T1000 (cell line): ENCODE results near the gene PACSIN2.
"Not testable (repeated sequence)": the region's sequence is repeated elsewhere in the genome, so short reads cannot be mapped to it uniquely, and the experiment has no call there.

Experiments
- DNase-seq: peaks from one replicate; lab custom pipeline; 2025; ENCODE audit warnings: mixed read lengths; lab: John Stamatoyannopoulos, UW

PACSIN2 gene

DNA sequence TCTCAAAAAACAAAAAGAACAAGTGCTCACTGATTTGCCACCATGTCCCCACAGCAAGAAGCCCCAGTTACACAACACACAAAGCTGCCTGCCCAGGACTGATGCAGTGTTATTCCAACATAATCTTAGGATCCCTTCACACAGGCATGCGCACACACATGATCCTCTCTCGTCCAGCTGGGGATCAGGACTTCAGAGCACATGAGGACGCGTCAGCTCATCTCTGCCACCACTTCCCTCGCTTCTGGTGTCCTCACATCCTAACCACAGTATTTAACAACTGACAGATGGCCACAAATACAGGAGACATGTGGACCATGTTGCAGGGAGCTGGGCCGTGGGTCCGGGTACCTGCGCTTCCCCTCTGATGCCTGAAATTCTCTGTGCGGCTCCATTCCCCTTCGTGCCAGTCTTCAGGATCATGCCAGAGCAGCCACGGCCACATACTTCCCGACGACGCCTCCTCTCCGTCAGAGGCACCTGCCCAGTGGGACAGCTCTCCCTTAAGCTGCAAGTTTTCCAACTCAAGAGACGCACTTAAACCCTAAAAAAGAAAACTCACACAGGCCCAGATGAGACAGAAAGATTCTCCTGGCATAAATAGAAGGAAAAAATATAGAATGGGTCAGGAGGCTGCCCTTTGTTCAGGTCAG lies 68.3 kb downstream of the PACSIN2 start:
- no peak for DNase-seq

DNA sequence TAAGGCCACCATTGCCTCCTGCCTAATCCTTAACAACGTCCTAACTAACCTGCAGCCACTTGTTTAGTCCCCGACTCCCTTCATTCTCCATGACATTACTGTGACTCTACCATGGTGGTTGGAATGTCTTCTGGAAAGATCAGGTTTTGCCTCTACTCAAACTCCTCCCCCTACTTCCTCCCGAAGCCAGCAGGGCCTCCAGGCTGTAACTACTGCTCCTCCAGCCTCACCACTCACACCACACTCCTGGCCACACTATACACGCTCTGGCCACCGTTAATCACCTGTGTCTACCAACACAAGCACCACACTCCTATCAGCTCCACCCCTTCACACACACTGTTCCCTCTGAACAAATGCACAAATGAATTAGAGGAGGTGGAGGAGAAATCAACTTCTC lies 69.2 kb downstream of the PACSIN2 start:
- DNase-seq = no peak

DNA sequence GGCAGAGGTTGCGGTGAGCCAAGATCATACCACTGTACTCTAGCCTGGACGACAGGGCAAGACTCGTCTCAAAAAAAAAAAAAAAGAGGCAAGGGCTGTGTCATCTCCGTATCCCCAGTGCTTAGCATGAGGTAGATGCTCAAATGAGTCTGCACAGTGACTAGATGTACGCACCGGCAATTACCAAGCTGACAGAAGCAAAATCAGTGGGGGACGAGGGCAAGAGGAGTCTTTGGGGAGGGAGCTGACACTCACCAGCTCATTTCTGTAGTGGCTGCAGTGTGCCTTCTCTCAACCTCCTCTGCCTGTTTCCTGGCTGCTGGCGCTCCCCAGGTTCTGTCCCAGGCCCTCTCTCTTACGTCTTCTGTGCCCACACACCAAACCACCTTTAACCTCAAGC lies 69.9 kb downstream of the PACSIN2 start:
- no peak for DNase-seq

DNA sequence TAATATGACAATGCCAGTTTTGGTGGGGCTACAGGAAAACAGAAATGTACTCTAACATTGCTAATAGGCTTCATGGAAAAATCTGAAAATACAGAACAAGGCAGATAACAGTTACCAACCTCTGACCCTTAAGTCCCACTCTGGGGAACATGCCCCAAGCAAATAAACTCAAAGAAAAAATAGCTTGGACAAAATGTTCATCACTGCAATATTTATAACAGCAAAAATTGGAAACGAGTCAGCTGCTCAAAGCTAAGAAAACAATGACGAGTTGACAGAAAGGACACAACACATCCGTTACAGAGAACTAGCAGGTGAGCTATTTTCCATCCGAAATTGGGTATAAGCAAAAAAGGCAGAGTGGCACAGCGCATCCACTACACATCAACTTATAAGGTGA lies 70.5 kb downstream of the PACSIN2 start:
- no peak for DNase-seq

DNA sequence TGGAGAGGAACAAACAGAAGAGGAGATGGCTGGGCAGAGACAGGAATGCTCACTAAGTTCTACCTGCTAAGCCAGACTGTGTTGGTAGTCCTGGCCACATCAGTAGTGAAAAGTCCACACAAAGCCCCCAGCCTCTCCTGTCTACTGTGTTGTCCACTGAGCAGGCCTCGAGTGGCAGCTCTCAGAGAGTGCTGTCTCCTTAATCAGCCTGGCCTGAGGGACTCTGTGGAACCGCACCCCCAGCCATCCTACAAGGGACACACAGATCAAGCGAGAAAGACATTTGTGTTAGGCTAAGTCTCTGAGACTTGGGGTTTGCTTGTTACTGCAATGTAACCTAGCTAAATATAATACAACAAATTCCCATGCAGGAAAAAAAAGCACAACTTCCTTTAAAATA lies 71.0 kb downstream of the PACSIN2 start:
- DNase-seq = no peak

DNA sequence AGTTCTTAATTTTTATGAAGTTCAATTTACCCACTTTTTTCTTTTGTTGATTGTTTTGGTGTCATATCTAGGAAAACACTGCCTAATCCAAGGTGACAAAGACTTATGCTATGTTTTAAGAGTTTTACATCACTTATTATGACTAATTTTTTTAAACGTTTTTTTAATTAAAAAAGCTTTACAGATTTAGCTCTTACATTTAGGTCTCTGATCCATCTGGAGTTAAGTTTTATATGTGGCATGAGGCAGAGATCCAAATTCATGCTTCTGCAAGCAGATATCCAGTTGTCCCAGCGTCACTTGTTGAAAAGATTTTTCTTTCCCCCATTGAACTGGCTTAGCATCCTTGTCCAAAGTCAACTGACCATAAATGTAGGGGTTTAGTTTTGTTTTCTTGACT lies 72.6 kb downstream of the PACSIN2 start:
- DNase-seq = no peak

DNA sequence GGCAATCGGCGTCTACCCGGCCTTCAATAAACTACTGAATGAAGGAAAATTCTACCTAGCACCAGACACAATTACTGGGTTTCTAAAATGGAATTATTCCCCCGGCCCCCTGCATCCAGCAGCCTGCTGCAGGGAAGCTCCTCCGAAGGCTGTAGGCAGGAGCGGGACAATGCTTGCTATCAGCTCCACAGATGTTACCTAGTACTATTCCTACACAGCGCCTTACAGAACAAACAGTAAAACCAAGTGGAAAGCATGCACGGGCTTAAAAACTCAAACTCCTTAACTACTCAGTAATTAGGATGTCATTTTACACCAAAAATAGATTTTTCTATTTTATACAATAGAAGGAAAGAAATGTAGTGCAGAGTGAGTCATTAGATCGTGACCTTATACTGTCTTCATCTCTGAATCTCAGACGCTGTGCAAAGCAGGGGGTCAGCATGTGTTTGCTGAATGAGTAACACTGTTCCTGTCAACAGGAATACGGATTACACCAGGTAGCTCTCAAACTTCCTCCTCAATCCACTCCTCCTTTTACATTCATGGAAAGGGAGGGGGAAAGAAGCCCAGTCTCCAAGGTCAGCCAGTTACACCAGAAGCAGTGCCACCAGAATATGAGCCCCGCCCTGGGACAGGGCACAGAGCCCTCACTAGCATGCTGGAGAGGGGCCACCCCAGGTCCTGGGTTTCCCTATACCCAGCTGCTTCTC lies 74.9 kb downstream of the PACSIN2 start:
- DNase-seq = peak; percentile 29

DNA sequence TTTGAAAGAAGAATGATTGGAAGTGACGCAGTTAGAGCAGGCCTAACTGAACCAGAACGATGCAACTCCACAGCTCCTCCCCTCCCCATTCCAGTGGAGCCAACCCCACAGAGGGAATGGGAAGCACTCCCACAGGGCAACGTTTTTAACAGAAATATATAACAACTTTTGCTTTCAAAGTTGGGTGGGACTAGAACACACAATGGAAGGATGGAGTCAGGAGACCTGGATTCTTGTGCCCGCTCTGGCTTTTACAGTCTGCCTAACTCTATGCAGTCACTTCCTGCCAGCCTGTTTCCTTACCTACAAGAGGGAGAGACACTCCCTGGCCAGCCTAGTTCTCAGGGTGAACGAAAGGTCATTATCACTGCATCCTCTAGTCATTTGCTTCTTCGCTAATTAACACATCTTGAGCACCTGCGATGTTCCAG lies 75.5 kb downstream of the PACSIN2 start:
- no peak for DNase-seq

DNA sequence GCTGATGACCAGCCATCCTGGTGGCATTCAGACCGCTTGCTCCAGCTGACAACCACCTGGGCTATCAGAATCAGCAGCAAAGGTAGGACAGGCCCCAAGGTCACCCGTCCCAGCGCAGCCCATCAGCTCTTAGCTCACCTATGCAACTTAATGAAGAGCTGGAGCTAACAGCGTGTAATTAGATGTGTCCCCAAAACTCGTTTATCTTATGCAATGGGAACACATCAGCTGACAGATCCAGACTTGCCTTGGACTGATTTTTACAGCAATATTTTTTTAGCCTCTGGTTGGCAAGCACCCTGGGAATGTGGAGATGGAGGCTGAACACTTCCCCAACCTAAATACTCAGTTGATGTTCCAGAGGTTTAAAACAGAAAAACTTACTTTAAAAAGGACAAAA lies 76.0 kb downstream of the PACSIN2 start:
- DNase-seq = no peak

DNA sequence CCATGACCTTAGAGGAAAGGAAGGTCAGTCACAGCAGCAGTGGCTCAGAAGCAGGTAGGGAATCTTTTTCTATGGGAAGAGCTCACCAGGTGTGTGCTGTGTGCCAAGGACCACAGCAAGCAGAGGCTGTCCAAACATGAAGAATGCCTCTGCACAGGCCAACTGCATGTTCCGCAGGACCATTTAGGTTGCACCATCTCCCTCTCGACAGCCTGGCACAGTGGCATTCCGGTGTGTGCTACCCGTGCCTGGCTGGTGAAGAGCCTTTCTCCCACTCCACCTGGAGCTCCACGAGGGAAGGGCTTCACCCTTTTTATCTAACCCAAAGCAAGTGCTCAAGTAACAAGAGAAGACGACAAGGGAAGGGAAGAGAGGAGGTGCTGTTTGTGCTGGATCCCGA lies 76.5 kb downstream of the PACSIN2 start:
- no peak for DNase-seq

DNA sequence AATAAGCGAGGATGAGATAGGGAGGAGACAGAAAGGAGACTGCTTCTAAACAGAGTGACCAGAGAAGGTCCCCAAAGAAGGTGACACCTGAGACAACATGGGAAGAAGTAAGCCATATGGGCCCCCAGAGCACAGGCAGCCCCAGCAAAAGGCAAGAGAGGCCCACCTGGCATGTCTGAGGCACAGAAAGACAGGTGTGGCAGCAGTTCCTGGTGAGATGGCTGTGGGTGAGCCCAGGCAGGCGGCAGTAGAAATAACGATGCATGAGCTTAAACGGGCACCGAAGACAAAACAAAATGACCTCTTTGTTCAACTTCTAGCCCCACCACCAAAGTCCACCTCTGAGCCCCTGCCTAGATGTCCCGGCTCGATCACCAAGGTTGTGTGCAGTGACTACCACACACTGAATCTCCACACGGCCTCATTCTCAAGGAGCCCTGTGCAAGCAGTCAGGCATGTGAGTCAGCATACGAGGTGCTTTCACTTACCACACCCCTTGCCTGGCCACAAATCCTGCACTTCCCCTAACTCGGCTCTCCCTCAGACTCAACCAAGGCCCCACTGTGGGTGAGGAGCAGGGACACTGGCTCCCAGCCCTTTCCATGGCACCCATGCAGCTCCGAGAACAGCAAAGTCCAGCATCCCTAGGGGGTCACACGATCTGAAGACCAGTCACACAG lies 77.6 kb downstream of the PACSIN2 start:
- DNase-seq = peak; percentile 29

DNA sequence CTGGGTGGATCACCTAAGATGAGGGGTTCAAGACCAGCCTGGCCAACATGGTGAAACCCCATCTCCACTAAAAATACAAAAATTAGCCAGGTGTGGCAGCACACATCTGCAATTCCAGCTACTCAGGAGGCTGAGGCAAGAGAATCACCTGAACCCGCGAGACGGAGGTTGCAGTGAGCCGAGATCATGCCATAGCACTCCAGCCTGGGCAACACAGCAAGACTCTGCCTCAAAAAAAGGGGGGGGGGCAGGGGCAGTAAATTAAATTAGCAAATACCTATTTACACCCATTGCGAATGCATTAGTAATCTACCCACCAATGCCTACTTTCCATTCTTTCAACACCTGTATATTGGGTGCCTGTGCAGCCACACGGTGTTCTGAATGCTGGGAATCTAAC lies 78.3 kb downstream of the PACSIN2 start:
- not testable (repeated sequence) for DNase-seq

DNA sequence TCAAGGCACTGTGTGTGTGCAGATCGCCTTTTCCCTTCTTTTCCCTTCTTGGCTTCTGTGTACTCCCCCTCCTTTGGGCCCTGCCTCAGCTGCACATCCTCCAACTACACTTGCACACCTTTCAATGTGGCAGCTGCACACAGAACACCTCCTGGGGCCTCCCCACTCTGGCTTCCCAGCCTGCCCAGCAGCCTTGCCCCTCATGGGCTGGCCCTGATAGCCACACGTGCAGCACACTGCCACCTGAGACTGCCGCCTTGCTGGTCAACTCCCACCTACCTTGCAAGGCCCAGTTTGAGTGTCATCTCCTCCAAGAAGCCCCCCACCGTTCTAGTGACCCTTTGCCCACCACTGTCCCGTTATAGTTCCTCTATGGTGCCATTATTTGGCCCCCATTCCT lies 80.6 kb downstream of the PACSIN2 start:
- DNase-seq = no peak

DNA sequence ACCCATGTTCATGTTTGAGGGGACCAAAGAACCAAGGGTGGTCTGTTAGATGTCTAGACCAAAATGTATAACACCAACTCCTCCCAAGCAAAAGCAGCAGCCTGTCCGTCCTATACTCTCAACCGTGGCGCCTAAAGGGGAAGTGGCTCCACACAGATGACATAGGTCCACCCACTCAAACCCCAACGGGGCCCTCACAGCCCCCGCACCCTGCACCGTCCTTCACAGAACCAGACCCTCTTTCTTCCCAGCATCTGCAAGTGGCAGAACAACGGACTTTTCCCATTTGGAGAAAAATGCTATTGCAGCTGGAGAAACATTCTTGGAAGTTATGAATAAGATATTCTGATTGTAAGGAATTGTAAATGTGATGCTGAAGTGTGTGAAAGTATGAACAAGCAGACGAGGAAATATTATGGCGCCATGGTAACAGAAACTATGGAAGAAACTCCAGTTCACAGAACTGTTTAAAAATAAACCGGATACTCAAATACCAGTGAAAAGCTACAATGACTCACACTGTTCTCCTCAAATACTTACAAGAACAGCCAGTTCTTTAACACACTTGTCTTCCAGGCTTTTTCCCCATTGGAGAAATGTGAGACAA lies 81.4 kb downstream of the PACSIN2 start:
- DNase-seq = no peak

DNA sequence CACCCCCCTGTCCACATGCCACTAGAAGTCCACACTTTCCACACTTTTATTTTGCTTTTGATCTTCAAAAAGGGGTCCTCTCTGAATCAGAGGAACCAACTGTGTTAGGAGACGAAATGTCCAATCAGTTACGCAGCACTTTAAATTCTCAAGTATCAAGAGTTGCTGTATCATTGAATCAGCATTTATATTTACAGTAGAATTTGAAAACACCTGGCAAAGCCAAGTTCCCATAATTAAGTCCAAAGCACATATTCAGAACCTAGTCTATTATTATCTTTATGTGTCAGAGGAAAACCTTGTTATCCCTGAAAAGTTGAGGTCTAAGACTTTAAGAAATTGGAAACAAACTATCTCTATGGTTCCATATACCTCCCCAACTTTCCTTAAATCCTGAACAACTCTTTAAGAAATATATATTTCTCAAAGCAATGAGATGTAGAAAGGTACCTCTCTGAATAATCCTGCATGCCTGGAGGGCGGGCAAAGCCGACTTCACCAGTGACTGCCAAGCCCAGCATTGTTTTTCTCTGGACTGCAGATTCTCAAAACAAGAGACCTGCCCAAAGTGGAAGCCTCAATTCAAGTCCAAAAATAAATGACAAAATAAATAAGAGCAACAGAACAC lies 82.0 kb downstream of the PACSIN2 start:
- no peak for DNase-seq

DNA sequence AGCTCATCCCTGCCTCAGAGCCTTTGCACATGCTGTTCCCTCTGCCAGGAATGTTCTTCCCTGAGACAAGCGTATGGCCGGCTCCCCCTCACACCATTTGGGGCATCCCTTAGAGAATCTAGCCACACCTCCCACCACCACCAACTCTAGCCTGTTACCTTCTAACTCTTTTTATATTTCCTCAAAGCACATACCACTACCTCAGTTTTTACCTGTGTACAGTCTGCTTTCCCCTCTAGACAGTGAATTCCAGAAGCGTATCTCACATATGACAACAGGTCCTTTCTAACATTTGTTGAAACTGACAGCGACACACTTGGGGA lies 82.8 kb downstream of the PACSIN2 start:
- no peak for DNase-seq

DNA sequence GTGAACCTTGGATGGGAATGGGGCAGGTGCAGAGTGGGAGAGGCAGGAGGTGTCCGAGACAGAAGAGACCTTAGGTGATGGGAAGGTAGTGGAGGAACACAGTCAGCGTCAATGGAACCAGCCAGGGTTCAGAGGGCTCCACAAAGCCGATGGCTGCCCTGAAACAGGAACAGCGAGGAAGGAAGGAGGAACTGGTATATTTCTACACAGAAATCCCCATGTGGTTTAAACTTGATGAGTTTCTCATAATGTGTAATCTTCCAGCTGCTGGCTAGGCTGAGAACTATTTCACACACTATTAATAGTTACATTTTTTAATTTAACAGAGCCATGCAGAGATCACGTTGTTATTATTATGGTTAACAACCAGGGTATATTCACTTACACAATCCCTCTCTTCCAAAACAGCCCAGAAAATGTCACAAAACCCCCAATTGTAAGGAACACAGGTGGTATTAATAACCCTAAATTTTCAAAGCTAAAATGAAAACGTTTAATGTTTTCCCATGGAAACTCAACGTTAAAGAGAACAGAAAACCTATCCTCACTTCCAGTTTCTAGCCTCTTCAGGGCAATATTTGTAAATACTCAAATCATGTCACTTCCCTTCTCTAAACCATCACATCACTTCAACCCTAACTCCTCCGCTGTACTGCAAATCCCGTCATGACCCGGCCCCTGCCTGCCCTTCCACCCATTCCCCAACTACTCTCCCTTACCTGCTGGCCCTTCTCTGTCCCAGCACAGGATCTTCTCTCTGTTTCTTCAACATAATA lies 83.3 kb downstream of the PACSIN2 start:
- DNase-seq = no peak

DNA sequence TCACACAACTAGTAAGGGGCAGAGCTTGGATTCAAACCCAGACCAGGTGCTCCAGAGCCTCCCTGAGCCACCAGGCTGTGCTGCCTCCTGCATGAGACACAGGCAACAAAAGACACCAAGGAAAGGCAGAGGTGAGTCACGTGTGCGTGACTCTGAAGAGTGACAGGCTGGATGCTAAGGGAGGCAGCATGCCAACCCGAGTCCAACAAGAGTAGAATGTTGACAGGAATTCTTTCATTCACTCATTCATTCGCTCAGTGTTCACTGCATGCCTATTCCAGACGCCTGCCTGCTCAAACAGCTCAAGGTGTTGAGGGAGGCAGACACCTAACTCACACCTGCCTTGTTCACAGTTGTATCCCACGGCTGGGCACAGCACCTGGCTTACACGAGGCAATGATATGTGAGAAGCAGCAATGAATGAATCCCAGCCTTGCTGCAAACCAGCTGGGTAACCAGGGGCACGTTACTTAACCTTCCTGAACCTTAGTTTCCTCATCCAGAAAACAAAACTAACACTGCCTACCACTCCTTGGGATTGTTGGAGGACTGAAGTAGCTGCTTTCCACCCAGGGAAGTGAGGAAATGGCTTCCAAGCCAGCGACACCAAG lies 84.0 kb downstream of the PACSIN2 start:
- no peak for DNase-seq

DNA sequence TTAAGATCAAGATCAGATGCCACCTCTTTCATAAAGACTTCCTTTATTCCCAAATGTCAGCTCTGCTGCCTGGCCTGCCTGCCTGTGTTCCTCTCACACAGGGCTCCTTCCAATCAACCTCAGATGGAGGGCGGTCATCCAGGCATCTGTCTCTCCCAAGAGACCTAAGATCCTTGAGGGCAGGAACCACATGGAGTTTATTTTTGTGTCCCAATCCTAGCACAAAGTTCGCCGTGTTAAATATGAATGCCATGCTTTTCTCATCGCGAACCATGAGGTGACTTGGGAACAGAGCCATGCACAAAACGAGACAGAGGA lies 85.2 kb downstream of the PACSIN2 start:
- DNase-seq = no peak

DNA sequence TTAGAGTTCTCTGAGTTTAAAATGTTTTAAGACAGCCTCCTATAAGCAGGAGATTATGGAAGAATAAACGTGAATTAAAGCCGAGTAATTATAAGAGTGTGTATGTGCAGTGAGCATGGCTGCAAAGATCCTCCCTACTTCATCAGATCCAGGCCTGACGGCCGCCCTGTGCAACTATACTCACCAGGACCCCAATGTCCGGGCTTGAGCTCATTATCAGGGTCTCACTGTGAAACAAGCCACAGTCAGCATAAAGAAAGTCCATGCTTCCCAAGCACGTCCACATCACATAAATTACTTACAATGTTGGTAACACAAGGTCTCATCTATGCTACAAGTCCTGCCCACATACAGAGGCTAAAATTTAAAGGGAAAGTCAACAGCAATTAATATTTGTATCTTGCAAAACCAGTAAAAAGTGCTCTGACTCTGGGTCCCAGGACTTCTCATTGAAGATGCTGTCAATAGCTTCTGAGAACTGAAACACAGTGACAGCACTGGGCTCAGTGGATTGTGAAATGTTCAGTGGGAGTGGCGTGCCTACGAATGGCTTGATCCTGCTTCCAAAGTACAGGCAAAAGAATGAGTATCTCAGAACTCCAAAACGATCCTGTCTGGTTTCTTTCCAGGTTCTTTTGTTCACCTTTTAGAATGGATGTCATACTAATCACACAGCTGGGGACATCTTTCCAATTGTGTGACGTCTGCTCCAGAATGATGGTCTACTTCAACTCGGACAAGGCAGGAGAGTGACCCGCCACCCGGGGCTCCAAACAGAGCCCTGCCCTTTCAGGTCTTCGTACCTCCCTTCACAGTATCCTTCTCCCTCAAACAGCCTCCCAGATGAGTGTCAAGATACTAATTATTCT lies 85.7 kb downstream of the PACSIN2 start:
- DNase-seq = no peak

DNA sequence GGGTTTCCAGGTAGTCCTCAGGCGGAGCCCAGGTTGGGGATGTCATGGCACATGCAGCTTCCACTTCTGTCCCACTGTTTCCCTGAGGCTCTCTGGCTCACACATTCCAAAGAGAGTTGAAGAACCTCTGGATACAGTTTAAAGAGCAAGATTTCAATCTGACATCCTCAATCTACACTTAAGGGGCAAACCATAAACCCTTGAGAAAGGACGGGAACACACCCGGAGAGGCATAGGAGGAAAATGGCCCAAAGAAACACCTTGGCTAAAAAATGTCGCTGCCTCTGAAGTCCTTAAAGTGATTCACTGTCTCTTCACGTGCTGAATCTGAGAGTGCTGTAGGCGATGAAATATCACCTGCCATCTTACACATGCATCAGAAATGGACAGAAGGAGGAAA lies 87.0 kb downstream of the PACSIN2 start:
- no peak for DNase-seq
